DND-41 (cell line): Measurements from ENCODE around the gene TWIST2.

ENCODE experiments used
- ATAC-seq: fragments of 200-7000 bp; cut with Tn5 transposase; 3 replicates; pipeline ENCODE4 v1.9.1; 2021; ENCODE audit warnings: low read depth; ENCODE audit not compliant: insufficient read depth
- DNase-seq: peaks from one replicate; pipeline ENCODE4 v3.0.0-alpha.2; 2020
- H2AFZ ChIP-seq: 2 replicates; pipeline ENCODE4 v1.6.0; 2012; ENCODE audit warnings: low read depth, low read length
- H3K27ac ChIP-seq: 2 replicates; pipeline ENCODE4 v1.5.1; 2012; ENCODE audit warnings: low read length, inconsistent platforms
- H3K27me3 ChIP-seq: fragments of 200-600 bp; sonication (generic); 2 replicates; pipeline ENCODE4 v1.6.0; 2012; ENCODE audit warnings: low read length, mild to moderate bottlenecking, inconsistent platforms; ENCODE audit not compliant: insufficient read depth, poor library complexity
- H3K36me3 ChIP-seq: 2 replicates; pipeline ENCODE4 v1.5.1; 2012; ENCODE audit warnings: low read length, inconsistent platforms; ENCODE audit not compliant: insufficient read depth
- H3K4me1 ChIP-seq: 2 replicates; pipeline ENCODE4 v1.5.1; 2012; ENCODE audit warnings: mild to moderate bottlenecking, low read length; ENCODE audit not compliant: insufficient read depth
- H3K4me2 ChIP-seq: 2 replicates; pipeline ENCODE4 v1.6.0; 2012; ENCODE audit warnings: mild to moderate bottlenecking, moderate library complexity, low read length, inconsistent platforms; ENCODE audit not compliant: insufficient read depth
- H3K4me3 ChIP-seq, 2 experiments: fragments of 200-600 bp in 1 of 2; shearing (Covaris generic) in 1 of 2; 2 replicates each; pipeline ENCODE4 v1.5.1; 2012 to 2016; ENCODE audit warnings: inconsistent platforms in 2 of 2, low read length in 2 of 2, mild to moderate bottlenecking in 2 of 2, low read depth in 1 of 2, moderate library complexity in 1 of 2
- H3K79me2 ChIP-seq: 2 replicates; pipeline ENCODE4 v1.6.0; 2012; ENCODE audit warnings: low read length, inconsistent platforms; ENCODE audit not compliant: insufficient read depth
- H3K9ac ChIP-seq: 2 replicates; pipeline ENCODE4 v1.6.0; 2012; ENCODE audit warnings: low read depth, mild to moderate bottlenecking, inconsistent platforms, low read length, moderate library complexity
- H3K9me3 ChIP-seq: 2 replicates; pipeline ENCODE4 v1.5.1; 2012; ENCODE audit warnings: low read length, moderate library complexity, mild to moderate bottlenecking, inconsistent platforms; ENCODE audit not compliant: insufficient read depth, severe bottlenecking
- H4K20me1 ChIP-seq: 2 replicates; pipeline ENCODE4 v1.6.0; 2012; ENCODE audit warnings: low read length; ENCODE audit not compliant: insufficient read depth
- CTCF ChIP-seq: IDR thresholded peaks from 2 replicates; pipeline ENCODE4 v1.5.1; 2012; ENCODE audit warnings: borderline replicate concordance, low read length, moderate library complexity, mild to moderate bottlenecking; ENCODE audit not compliant: poor library complexity, severe bottlenecking; ENCODE audit errors: extremely low read depth
- EZH2 ChIP-seq: IDR thresholded peaks from 3 replicates; pipeline ENCODE4 v1.6.1; 2012; ENCODE audit warnings: borderline replicate concordance, low read depth, mild to moderate bottlenecking, moderate library complexity, low read length, inconsistent platforms; ENCODE audit not compliant: severe bottlenecking

The TWIST2 gene

GRCh38 chr2:238876232-238876630 is 28.3 kb downstream of the TWIST2 start:
- no peak for TF ChIP-seq EZH2
- no peak for TF ChIP-seq CTCF
- H3K27me3 ChIP-seq = no peaks in the 10 kb centered on the region
- no peak for ATAC-seq

GRCh38 chr2:238878051-238878735 is 30.3 kb downstream of the TWIST2 start:
- Histone ChIP-seq H3K79me2 (no peaks in the 10 kb centered on the region), H3K4me2 (no peak overlapping the region), H2AFZ (no peak overlapping the region), H4K20me1 (no peaks in the 10 kb centered on the region; the same call in 1 of the 2 replicates), H3K9me3 (no peaks in the 10 kb centered on the region), H3K9ac (no peak overlapping the region), H3K4me1 (no peaks in the 10 kb centered on the region), H3K36me3 (no peaks in the 10 kb centered on the region), H3K27me3 (no peaks in the 10 kb centered on the region), H3K27ac (no peak overlapping the region), H3K4me3 (no peak overlapping the region)
- no peak for ATAC-seq
- DNase-seq = no peak
- TF ChIP-seq CTCF (no peak), EZH2 (no peak)

More at GRCh38 chr2:238876232-238876630, 28.3 kb downstream of the TWIST2 start:
- Histone ChIP-seq H3K9me3 (no peaks in the 10 kb centered on the region), H4K20me1 (no peaks in the 10 kb centered on the region; the same call in 1 of the 2 replicates), H3K4me1 (no peaks in the 10 kb centered on the region), H3K36me3 (no peaks in the 10 kb centered on the region), H2AFZ (no peak overlapping the region), H3K4me2 (no peak overlapping the region), H3K4me3 (no peak overlapping the region), H3K9ac (no peak overlapping the region), H3K79me2 (no peaks in the 10 kb centered on the region), H3K27ac (no peak overlapping the region)
- no peak for DNase-seq

- no peaks in the 10 kb centered on the region for H3K9me3 ChIP-seq
- H3K79me2 ChIP-seq = no peaks in the 10 kb centered on the region
- DNase-seq = no peak
- H4K20me1 ChIP-seq = no peaks in the 10 kb centered on the region; the same call in 1 of the 2 replicates
- H3K4me1 ChIP-seq = no peaks in the 10 kb centered on the region
- H2AFZ ChIP-seq = no peak overlapping the region
- no peak for ATAC-seq
- no peak overlapping the region for H3K4me2 ChIP-seq
- H3K4me3 ChIP-seq = no peak overlapping the region
- H3K27me3 ChIP-seq = no peaks in the 10 kb centered on the region
- no peak overlapping the region for H3K27ac ChIP-seq
- H3K9ac ChIP-seq = no peak overlapping the region
- H3K36me3 ChIP-seq = no peaks in the 10 kb centered on the region
- TF ChIP-seq CTCF = no peak
- no peak for TF ChIP-seq EZH2
Measured at GRCh38 chr2:238879043-238879442, 31.2 kb downstream of the TWIST2 start.
